Endometrial microvascular endothelial cells (primary cell): Measurements from ENCODE around the gene ATAD3A. TPM values are rescaled to one million over a fixed set of nuclear protein-coding genes. Genes with fewer than 3 reads are reported as not detected.
"Not testable (repeated sequence)": the region's sequence is repeated elsewhere in the genome, so short reads cannot be mapped to it uniquely, and the experiment has no call there.

Experiments used
- in situ Hi-C: cut with HindIII; loops from 2 replicates; pipeline ENCODE4 v1.10.0; 2017; ENCODE audit warnings: low sequenced_read_pairs, low pct_unique_long_range_greater_than_20kb; ENCODE audit errors: inconsistent ontology term
- total RNA-seq: library from RNA; depleted of rRNA; stranded (reverse); fragments of >200 nt; gene quantifications from one replicate; pipeline ENCODE4 v1.2.3, GENCODE V29; 2015; ENCODE audit errors: inconsistent ontology term

Gene ATAD3A
- total RNA-seq, 1 donor from 2014 or later: 67.8 TPM

GRCh38 chr1:1487701-1488100 lies 24.3 kb upstream of the ATAD3A start:
- in situ Hi-C loops: no loop called here

- in situ Hi-C loops: no loop called here
Measured at GRCh38 chr1:1489231-1489630, 22.7 kb upstream of the ATAD3A start.

- in situ Hi-C loops: no loop called here
Measured at GRCh38 chr1:1489861-1490260, 22.1 kb upstream of the ATAD3A start.

GRCh38 chr1:1490633-1491230 lies 21.2 kb upstream of the ATAD3A start:
- in situ Hi-C loops: no loop called here

GRCh38 chr1:1491601-1492000 lies 20.4 kb upstream of the ATAD3A start:
- in situ Hi-C loops: no loop called here

GRCh38 chr1:1494311-1494710 lies 17.7 kb upstream of the ATAD3A start:
- in situ Hi-C loops: not testable (repeated sequence)

GRCh38 chr1:1495461-1495975 lies 16.4 kb upstream of the ATAD3A start:
- in situ Hi-C loops: not testable (repeated sequence)

GRCh38 chr1:1504777-1505365 lies 7.1 kb upstream of the ATAD3A start:
- in situ Hi-C loops: not testable (repeated sequence)

GRCh38 chr1:1505366-1505798 lies 6.6 kb upstream of the ATAD3A start:
- in situ Hi-C loops: not testable (repeated sequence)

GRCh38 chr1:1505801-1506200 lies 6.2 kb upstream of the ATAD3A start:
- in situ Hi-C loops: not testable (repeated sequence)

- in situ Hi-C loops: no loop called here
Measured at GRCh38 chr1:1507305-1507704, 4.7 kb upstream of the ATAD3A start.

GRCh38 chr1:1508775-1509464 lies 3.0 kb upstream of the ATAD3A start:
- in situ Hi-C loops: not testable (repeated sequence)

GRCh38 chr1:1509465-1509850 lies 2.5 kb upstream of the ATAD3A start:
- in situ Hi-C loops: not testable (repeated sequence)

- in situ Hi-C loops: no loop called here
Measured at GRCh38 chr1:1510912-1511532, 940 bp upstream of the ATAD3A start.

- in situ Hi-C loops: not testable (repeated sequence)
Measured at GRCh38 chr1:1512425-1512824, 463 bp downstream of the ATAD3A start.

- in situ Hi-C loops: not testable (repeated sequence)
Measured at GRCh38 chr1:1513675-1514074, 1.7 kb downstream of the ATAD3A start.

GRCh38 chr1:1514376-1514775 lies 2.4 kb downstream of the ATAD3A start:
- in situ Hi-C loops: not testable (repeated sequence)

- in situ Hi-C loops: not testable (repeated sequence)
Measured at GRCh38 chr1:1516923-1517322, 5.0 kb downstream of the ATAD3A start.

- in situ Hi-C loops: no loop called here
Measured at GRCh38 chr1:1517973-1518620, 6.1 kb downstream of the ATAD3A start.
